GM13977 (cell line): ENCODE data around the gene HARBI1.
A peak's percentile ranks its signal among the peaks of the same experiment; 100 is the strongest.

Experiments
- DNase-seq: peaks from one replicate; pipeline ENCODE4 v3.0.0; 2012; ENCODE audit warnings: low spot score
- CTCF ChIP-seq: IDR thresholded peaks from 2 replicates; pipeline ENCODE4 v1.5.1; 2012; ENCODE audit warnings: mild to moderate bottlenecking, control low read depth; ENCODE audit not compliant: insufficient read depth; ENCODE audit errors: extremely low read depth, missing control alignments
- in situ Hi-C: fragments of 300-500 bp; cut with MboI; formaldehyde crosslinking; loops from one replicate; pipeline ENCODE4 v1.12.0; 2022; ENCODE audit warnings: low sequenced_read_pairs, low pct_unique_long_range_greater_than_20kb, mixed read lengths, inconsistent platforms; ENCODE audit not compliant: unreplicated experiment

The HARBI1 gene

DNA sequence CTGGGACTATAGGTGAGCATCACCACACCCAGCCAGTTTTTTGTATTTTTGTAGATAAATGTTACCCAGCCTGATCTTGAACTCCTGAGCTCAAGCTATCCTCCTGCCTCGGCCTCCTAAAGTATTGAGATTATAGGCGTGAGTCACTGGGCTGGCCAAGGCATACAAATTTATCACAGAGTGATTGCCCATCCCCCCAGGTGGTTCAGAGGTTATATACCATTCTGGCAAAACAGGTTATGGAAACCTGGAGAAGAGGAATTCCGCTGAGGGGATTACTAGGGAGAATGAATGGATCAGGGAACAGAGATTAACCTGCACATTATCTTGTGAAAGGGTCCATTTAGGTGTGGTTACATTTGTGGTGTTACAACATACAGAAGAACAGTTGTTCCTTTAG, 8.4 kb upstream of the HARBI1 start:
- in situ Hi-C loops: no loop called here
- no peak for TF ChIP-seq CTCF
- DNase-seq: no peak

DNA sequence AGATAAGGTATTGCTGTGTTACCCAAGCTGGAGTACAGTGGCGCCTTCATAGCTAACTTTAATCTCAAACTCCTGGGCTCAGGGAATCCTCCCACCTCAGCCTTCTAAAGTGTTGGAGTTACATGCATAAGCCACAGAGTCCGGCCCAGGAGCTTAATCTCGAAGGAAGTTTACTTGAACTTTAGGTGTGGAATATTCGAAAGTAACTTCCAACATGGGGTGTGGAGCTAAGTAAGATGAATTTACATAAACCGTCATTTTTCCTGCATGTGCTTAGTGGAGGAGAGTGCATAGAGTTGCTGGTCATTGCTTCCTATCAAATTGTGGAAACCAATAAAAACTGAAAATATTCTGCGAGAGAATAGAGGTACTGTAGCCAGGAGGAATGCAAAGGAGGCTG, 1.8 kb upstream of the HARBI1 start:
- in situ Hi-C loops: no loop called here
- DNase-seq: no peak
- no peak for TF ChIP-seq CTCF

DNA sequence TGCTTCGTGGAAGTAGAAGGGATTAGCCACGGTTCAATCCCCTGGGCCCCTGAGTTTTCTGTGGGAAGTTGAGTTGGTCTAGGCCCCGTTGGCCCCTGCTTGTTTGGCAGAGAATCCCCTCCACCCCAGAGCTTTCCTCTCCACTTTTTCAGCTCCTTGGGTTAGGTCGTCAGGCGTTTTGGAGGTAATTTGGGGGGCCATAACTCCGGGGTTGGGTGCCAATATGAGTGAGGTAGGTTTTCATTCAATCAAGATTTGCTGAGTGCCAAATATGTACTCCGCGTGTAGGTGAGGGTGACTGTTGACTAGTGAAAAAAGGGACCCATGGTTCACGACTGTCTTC, 916 bp upstream of the HARBI1 start:
- DNase-seq: no peak
- in situ Hi-C loops: no loop called here
- TF ChIP-seq CTCF: no peak

DNA sequence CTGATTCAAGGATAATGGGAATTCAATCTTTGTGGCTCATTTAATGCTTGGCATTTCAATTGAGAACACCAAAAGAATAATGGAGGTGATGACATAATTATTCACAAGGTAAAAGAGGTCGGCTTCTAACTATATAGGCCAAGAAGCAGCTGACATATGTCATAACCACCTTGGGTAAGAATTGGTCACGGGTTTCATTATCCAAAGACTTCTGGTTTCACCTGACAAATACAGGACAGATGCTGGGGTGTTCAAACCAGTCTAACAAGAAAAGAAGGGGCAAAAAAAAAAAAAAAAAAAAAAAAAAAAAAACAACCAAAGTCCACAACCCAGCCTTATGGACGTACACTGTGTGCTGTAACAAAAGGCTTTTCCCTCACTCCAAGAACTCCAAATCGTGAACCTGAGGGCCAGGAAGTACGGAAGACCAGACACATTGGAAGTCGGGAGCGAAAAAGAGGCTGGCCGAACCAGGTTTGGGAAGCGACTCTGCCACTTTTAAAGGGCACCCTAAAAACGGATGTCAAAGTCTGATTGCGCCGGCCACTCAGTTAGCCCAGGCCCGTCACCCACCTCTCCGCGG, 385 bp downstream of the HARBI1 start:
- no peak for TF ChIP-seq CTCF
- DNase-seq: peak; percentile 40
- in situ Hi-C loops: no loop called here

DNA sequence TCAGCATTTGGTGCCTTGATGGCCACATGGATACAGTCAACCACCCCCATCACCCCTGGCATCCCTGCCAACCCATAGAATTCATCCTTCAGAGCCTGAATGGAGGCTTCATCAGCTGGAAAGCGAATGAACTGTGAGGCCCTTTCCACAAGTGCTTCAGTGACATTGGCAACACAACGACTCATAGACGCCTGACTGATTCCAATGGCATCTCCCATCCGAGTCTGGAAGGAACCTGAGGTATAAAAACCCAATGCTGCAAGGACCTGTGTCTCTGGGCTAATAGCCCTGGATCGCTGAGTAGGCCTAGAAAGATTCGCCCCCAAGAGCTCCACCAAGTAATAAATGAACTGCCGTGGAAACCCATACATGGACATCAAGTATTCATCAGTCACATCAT, 1.3 kb downstream of the HARBI1 start:
- no peak for TF ChIP-seq CTCF
- in situ Hi-C loops: no loop called here
- DNase-seq: no peak

DNA sequence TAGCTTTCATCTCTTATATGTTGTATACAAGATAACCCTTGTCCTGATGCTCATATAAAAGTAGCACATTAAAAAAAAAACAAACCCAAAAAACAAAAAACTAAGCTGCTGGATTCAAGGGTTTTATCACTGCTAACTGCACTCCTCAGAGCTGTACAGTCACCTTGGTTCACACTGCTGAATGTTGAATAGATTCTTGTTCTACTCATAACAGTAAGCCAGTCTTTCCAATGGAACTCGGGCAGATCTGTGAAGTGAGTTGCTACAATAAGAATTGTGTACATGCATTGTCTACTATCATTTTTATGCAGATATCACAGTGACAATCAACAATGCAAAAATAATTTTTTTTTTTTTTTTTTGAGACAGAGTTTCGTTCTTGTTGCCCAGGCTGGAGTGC, 4.7 kb downstream of the HARBI1 start:
- in situ Hi-C loops: no loop called here

More for the DNA sequence above, 4.7 kb downstream of the HARBI1 start:
- no peak for DNase-seq
- TF ChIP-seq CTCF: no peak
